RCC 7860 (cell line): Measurements from ENCODE around the gene UBASH3A.

Source experiments
- DNase-seq: peaks from one replicate; pipeline ENCODE4 v3.0.0-alpha.2; 2015; ENCODE audit warnings: low spot score
- FAIRE-seq: peaks from 2 replicates; lab custom pipeline; 2012; peaks lifted over from hg19 to GRCh38; lab: Jason Lieb, UNC

Gene UBASH3A

GRCh38 chr21:42374457-42374856 lies 29.2 kb upstream of the UBASH3A start:
- no peak for FAIRE-seq
- no peak for DNase-seq

DNA sequence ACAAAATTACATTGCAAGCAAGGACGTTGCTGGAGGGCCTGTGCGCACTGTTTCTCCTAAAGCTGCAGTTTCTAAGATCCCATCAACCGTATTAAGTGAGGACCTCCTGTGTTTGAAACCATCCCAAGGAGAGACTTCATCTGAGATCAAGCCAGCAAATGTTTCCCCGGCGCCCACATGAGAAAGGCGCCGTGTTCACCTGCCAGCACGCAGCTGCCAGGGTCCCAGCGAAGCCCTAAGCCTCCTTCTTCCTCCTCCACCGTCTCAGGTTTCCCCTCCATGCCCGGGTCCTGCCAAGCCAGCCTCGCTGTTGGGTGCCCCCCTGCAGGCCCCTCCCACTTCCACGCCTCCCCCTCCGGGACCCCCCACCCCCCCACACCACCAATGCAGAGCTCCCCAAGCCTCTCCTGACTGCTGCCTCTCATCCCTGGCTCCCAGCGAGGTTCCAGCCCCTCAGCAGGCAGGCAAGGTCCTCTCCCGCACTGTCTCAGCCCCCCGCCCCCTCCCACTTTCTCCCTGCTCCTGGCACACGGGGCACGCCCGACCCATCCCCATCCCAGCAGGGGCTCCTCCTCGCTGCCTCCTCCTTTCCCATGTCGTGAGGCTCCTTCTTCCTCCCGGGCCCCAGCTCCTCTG lies 28.7 kb upstream of the UBASH3A start:
- FAIRE-seq (no peak), DNase-seq (no peak)

- no peak for FAIRE-seq
Observed at GRCh38 chr21:42375506-42375905, 28.2 kb upstream of the UBASH3A start.

GRCh38 chr21:42375966-42376337 lies 27.8 kb upstream of the UBASH3A start:
- DNase-seq (no peak), FAIRE-seq (no peak)

More at GRCh38 chr21:42375506-42375905, 28.2 kb upstream of the UBASH3A start:
- DNase-seq: no peak

DNA sequence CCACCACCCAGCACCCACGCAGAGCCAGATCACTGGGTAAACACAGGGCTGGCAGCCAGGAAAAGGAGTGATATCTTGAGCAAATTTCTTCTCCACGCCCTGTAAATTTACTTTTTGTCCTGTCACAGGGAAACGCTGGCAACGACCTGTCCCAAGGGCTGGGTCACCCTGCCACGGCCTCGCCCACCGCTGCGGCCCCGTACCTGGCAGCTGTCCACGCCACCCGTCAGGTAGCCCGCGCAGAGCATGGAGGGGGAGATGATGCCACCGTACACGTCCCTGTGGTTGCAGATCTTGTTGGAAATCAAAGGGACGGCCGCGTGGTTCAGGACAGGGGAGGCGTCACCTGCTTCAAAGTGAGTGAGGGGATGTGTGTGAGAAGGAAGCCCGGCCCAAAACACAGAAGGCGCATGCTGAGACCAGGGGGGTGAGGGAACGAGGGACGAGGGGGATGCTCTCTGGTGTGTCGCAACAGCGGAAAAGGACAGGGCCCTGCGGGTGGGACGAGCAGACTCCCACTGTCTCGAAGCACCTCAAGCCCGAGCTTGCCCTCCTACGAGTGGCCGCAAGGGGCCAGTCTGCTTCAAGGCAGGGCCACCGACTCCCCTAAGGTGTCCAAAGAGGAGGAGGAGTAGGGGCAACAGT lies 27.2 kb upstream of the UBASH3A start:
- FAIRE-seq (no peak), DNase-seq (no peak)

DNA sequence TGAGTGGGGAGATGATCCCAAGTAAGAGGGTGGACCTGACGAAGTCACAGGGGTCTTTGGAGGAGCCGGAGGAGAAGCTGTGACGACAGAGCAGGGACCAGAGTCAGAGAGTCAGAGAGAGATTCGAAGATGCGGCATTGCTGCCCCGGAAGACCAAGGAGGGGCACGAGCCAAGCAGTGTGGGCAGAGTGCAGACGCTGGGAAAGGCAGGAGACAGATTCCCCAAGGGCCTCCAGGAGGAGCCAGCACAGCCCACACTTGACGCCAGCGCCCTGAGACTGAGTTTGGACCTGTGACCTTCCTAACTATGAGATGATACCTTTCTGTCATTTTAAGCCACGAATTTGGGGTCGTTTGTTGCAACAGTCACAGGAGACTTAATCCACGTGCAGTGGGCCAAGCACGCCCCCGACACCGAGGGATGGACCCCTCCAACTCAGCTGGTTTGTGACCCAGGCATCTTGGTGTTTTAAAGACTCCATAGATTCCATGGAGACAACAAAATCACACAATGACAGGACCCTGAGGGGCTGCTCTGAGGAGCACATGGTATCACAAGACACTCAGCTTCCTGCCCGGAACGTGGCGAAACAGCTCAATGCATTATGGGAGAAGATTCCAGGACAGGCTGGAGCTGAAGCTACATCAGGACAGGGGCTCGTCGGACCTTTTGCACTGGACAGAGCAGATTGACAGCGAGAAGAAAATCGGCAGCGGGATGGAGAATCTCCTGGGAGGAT lies 26.3 kb upstream of the UBASH3A start:
- no peak for FAIRE-seq
- no peak for DNase-seq

DNA sequence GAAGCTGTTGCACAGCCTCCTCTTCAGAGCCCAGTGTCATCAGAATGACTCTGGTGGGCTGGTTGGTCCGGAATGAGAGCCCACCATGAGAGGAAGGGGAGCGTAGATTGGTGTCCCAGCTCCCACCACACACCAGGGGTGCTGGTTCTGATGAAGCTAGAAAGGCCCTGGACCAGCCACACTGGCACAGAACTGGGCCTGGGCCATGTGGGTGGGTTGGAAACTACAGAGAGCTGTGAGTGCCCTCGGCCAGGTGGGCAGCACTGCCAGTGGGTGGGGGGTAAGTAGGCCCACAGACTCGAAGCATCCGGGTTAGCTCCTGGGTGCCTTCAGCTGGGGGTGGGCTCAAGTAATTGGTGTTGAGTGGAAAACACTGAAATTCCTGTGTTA lies 25.8 kb upstream of the UBASH3A start:
- DNase-seq: no peak
- no peak for FAIRE-seq

DNA sequence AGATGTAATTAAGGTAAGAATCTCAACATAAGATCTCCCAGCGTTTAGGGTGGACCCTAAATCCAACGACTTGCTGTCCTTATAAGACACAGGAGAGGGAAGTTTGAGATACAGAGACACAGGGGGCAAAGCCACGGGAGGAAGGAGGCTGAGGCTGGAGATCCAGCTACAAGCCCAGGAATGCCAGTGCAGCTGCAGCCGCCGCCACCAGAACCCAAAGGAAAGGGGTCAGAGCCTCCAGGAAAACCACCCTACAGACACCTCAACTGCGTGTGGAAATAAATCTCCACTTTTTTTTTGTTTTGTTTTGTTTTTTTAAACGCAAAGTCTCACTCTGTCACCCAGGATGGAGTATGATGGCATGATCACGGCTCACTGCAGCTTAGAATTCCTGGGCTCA lies 25.3 kb upstream of the UBASH3A start:
- FAIRE-seq: no peak

GRCh38 chr21:42379426-42380215 lies 24.1 kb upstream of the UBASH3A start:
- DNase-seq: no peak
- no peak for FAIRE-seq

More for the DNA sequence above, 25.3 kb upstream of the UBASH3A start:
- no peak for DNase-seq

DNA sequence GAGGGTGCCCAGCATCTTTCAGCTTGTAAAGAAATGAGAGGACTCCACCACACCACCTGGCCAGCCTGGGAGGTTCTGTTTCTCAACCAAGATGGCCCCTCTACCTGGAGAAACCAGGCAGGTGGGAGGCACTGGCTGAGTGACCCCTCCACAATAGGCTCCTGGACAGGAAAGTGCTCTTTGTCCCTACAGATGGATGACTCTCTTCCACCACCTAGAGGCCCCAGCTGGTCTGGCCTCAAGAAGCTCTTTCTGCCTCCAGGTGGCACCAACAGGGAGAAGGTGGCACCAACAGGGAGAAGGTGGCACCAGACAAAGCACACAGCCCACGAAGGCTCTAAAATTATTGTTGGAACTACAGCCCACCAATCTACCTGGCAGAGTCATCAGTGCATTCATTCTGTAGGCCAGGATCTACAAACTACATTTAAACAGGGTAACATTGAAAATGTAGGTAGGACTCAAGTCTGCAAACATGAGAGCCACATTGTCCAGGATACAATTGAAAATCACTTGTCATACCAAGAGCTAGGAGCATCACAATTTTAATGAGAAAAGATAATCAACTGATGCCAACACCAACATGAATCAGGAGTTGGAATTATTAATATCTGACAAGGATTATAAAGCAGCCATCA lies 22.2 kb upstream of the UBASH3A start:
- peak; percentile 36 for DNase-seq
- FAIRE-seq: no peak

DNA sequence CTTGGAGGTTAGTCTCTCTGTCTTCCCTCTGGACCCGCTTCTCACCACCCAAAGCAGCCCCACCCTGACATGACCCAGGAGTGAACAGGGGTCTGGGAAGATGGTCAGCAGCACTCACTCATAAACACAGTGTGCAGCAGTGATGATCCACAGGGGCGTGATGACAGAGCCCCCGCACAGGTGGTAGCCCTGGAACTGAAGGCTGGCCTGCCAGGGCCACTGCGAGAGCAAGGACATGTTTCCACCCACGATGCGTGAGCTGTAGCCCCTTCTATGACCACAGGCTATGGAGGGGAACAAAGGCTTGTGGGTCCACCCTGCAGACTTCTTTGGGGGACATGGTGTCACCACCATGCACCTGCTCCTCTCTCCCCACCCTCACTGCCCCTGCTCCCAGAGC lies 20.8 kb upstream of the UBASH3A start:
- FAIRE-seq (no peak), DNase-seq (no peak)

- FAIRE-seq (no peak), DNase-seq (no peak)
Observed at GRCh38 chr21:42383331-42383730, 20.4 kb upstream of the UBASH3A start.

DNA sequence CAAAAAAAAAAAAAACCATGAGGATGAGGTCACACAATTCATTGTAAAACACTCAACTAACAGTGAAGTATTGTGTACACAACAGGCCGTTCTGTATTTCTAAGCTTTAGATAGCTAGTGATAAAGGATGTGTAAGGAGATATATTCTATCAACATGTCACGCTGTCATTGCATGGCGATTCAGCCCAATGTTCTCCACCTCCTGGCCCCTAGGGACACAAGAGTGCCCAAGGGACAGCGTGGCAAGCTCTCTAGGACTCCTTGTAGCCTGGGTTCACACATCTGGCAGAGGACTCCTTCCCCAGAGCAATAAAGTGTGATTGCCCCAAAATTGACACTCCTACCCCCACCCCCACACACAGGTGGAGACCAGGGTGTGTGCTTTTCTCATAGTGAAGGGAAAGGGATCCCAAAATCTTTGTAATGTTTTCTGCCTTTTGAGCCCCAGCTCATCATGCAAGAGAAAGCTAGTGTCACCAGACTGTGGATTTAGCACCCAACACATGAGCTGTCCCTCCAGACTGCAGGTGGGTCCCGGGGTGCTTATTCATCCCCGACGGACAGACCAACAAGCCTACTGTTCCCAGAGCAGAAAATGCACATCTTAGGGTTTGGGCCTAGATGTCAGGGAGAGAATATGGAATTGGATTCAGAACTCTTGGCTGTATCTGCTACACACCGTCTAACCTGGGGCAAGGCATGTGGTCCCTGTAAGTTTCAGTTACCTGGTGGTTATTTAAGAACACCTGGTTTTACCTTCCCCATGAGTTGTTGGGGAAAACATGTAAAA lies 19.4 kb upstream of the UBASH3A start:
- no peak for DNase-seq
- FAIRE-seq: no peak

DNA sequence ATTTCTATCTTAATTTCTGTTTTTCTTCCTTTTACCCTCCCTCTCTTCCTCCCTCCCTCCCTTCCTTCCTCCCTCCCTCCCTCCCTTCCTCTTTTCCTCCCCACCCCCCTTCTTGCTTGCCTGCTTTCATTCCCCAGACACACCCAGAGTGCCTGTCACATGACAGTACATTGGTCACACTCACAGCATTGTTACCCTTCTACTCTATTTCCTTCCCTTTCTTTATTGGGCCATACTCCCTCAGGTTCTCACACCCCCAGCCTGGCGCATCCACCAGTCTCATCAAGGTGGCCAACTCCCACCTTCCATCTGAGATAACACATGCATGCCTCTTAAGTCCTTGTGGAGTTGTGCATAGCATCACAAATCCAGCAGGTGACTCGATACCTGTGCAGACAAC lies 18.7 kb upstream of the UBASH3A start:
- DNase-seq (no peak), FAIRE-seq (no peak)

GRCh38 chr21:42385619-42386018 lies 18.1 kb upstream of the UBASH3A start:
- no peak for FAIRE-seq
- no peak for DNase-seq

- DNase-seq: no peak
- FAIRE-seq: no peak
Observed at GRCh38 chr21:42386034-42386591, 17.6 kb upstream of the UBASH3A start.

GRCh38 chr21:42387164-42387563 lies 16.5 kb upstream of the UBASH3A start:
- DNase-seq (no peak), FAIRE-seq (no peak)

DNA sequence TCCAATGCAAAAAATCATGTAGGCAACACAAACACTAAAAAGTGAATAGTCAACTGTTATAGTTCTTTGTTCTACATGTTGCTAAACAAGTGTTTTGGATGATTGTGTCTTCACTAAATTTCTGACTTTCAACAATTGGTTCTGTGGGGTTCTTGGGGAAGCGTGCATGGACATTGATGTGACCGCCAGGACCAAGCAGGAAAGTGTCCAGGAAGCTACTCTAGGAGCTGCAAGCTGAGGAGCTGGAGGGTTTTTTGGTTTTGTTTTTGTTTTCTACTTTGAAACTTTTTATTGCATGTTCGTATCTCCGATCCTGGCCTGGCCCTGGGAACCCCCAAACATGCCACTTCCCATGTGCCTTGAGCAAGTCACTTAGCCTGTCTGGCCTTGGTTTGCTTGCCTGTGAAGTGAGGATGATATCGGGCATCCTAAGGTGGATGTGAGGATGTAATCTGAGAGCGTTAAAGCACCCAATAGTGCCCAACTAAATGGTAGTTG lies 15.8 kb upstream of the UBASH3A start:
- FAIRE-seq (no peak), DNase-seq (no peak)

DNA sequence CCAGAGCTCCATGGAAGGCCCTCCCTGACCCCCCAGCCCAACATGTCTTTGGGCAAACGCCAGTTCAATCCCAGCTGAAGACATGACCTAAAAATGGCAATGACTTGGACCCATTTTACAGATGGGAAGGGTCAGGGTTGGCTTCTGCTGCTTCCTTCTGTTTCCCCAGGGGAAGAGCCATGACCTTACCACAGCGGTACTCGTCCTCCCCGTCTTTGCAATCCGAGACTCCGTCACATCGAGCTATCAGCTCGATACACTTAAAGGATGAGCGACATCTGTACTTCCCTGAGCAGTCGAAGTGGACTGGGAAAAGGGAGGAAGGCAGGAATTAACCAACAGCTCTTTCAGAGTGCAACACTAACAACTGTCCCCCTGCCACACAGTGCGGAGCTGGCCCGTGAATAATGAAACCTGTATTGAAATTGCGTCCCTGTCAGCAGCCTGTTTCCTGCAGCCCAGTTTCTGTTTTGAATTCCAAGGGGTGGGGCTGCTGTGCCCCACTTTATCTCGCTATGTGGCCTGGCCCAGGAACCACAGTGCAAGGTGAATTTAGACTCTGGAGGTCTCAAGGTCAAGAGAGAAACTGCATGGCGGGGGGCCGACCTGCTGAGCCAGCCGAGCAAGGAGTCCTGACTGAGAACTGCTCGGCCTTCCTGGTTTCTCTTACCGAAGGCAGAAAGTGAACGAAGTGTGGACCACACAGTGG lies 14.8 kb upstream of the UBASH3A start:
- DNase-seq: no peak

More for the DNA sequence above, 14.8 kb upstream of the UBASH3A start:
- no peak for FAIRE-seq
